GM06990 (cell line): Measurements from ENCODE around the gene TMEM169.
"Not testable (repeated sequence)": the region's sequence is repeated elsewhere in the genome, so short reads cannot be mapped to it uniquely, and the experiment has no call there.

ENCODE experiments used
- DNase-seq: peaks from one replicate; pipeline ENCODE4 v3.0.0-alpha.2; 2011; ENCODE audit not compliant: insufficient read length; ENCODE audit errors: extremely low read depth
- H3K27me3 ChIP-seq: replicated peaks from 2 replicates; pipeline ENCODE4 v1.6.0; 2011; ENCODE audit warnings: low read length; ENCODE audit not compliant: control insufficient read depth, insufficient read depth
- H3K36me3 ChIP-seq: 2 replicates; pipeline ENCODE4 v1.5.1; 2011; ENCODE audit warnings: low read length; ENCODE audit not compliant: control insufficient read depth, insufficient read depth
- H3K4me3 ChIP-seq: replicated peaks from 2 replicates; pipeline ENCODE4 v1.5.1; 2011; ENCODE audit warnings: low read depth, mild to moderate bottlenecking, control low read depth, low read length
- TF ChIP-seq, protein P1 (sequence below): IDR thresholded peaks from 2 replicates; pipeline ENCODE4 v1.5.1; 2011; ENCODE audit warnings: low read length, control low read depth, mild to moderate bottlenecking, inconsistent platforms; ENCODE audit not compliant: insufficient read depth, poor library complexity, severe bottlenecking

Gene TMEM169

DNA sequence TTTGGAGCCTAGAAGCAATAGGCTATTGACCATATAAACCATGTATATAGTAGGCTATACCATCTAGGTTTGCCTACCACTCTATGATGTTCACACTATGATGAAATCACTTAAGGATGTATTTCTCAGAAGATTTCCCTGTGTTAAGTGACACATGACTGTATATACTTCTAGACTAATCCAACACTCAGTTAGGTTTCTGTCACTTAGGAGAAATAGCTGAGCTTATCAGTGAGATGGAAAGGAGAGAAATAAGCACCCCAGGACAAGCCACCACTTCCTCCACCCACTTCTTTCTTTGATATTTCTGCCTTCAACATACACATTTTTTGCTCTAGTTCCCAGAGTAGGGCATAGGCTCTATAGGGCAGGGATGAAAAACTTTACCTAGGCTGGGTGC is 7.9 kb upstream of the TMEM169 start:
- no peaks in the 10 kb centered on the region; the same call in none of the 2 replicates for H3K36me3 ChIP-seq
- H3K27me3 ChIP-seq, result no peaks in the 10 kb centered on the region
- no peak overlapping the region for H3K4me3 ChIP-seq
- TF ChIP-seq, protein P1, sequence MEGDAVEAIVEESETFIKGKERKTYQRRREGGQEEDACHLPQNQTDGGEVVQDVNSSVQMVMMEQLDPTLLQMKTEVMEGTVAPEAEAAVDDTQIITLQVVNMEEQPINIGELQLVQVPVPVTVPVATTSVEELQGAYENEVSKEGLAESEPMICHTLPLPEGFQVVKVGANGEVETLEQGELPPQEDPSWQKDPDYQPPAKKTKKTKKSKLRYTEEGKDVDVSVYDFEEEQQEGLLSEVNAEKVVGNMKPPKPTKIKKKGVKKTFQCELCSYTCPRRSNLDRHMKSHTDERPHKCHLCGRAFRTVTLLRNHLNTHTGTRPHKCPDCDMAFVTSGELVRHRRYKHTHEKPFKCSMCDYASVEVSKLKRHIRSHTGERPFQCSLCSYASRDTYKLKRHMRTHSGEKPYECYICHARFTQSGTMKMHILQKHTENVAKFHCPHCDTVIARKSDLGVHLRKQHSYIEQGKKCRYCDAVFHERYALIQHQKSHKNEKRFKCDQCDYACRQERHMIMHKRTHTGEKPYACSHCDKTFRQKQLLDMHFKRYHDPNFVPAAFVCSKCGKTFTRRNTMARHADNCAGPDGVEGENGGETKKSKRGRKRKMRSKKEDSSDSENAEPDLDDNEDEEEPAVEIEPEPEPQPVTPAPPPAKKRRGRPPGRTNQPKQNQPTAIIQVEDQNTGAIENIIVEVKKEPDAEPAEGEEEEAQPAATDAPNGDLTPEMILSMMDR, result no peak
- DNase-seq, result no peak

DNA sequence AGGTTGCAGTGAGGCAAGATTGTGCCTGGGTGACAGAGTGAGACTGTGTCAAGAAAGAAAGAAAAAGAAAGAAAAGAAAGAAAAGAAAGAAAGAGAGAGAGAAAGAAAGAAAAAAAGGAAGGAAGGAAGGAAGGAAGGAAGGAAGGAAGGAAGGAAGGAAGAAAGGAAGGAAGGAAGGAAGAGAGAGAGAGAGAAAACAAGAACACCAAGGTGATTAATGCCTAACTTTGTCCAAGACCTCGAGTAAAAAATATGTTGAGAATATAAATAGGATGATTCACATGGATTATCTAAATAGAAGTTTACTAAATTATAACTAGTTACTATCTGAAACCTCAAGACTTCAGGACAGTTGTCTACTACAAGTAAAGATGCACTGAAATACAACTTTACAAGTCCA is 7.3 kb upstream of the TMEM169 start:
- TF ChIP-seq, protein P1, result no peak
- Histone ChIP-seq H3K36me3 (no peaks in the 10 kb centered on the region; the same call in none of the 2 replicates), H3K4me3 (no peak overlapping the region), H3K27me3 (no peaks in the 10 kb centered on the region)
- no peak for DNase-seq

DNA sequence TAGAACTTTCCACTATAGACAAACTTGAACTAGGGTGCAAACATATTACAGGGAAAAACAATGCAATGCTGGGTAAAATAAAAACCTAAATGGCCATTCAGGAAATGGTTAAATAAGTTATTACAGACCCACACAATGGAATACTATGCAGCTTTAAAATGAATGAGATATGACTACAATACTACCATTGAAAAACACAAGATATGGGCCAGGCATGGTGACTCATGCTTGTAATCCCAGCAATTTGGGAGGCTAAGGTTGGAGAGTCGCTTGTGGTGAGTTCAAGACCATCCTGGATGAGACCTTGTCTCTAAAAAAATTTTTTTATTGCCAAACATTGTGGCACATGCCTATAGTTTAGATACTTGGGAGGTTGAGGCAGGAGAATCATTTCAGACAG is 6.9 kb upstream of the TMEM169 start:
- TF ChIP-seq, protein P1, result no peak
- DNase-seq, result no peak
- Histone ChIP-seq H3K27me3 (no peaks in the 10 kb centered on the region), H3K4me3 (no peak overlapping the region), H3K36me3 (no peaks in the 10 kb centered on the region; the same call in none of the 2 replicates)

DNA sequence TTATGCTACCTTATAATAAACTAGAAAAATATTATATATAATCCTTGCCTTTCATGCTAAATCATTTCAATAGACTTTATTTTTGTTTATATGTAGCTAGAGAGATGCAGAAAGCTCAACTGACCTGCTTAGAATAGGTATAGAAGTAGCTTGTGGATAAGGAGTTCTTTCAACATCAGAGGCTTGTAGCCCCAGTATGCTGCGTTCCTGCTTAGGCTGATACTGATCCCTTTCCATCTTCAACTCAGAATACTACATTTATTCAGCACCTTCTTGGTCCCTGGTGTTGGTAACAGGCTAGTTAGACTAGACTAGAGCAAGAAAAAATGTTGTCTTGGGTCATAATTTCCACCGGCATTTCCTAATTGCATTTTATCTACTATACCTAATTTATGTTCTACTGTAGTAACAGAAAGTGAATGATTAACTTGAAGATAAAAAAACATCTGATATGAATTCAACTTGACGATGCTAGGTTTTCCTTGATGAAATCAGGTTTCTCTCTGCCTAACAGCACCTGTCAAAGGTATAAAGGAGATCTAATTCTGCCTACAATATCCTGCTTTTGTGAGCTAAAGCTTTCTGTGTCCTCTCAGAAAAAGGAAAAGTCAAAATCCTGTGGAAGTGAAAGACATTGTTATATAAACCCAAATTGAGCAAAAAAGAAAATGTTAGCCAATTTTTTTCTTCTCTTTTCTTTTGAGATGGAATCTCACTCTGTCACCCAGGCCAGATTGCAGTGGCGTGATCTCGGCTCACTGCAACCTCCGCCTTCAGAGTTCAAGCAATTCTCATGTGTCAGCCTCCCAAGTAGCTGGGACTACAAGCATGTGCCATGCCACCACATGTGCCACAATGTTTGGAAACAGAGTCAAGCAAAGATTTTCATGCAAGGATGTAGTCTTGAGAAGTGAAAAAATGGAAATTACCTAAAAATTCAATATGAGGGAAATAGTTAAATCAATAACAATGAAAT is 5.9 kb upstream of the TMEM169 start:
- no peak overlapping the region for H3K4me3 ChIP-seq
- H3K27me3 ChIP-seq, result no peaks in the 10 kb centered on the region
- no peaks in the 10 kb centered on the region; the same call in 1 of the 2 replicates for H3K36me3 ChIP-seq
- DNase-seq, result no peak
- TF ChIP-seq, protein P1, result no peak

GRCh38 chr2:216078776-216079175 is 2.9 kb upstream of the TMEM169 start:
- Histone ChIP-seq H3K36me3 (no peaks in the 10 kb centered on the region), H3K27me3 (no peaks in the 10 kb centered on the region), H3K4me3 (no peak overlapping the region)
- DNase-seq, result no peak
- TF ChIP-seq, protein P1, result no peak

GRCh38 chr2:216080048-216080447 is 1.7 kb upstream of the TMEM169 start:
- H3K36me3 ChIP-seq, H3K27me3 ChIP-seq, DNase-seq, H3K4me3 ChIP-seq: not testable (repeated sequence)
